Breast epithelium (tissue), 4 donors: ENCODE measurements around the gene ZNF536. TPM values are rescaled to one million over a fixed set of nuclear protein-coding genes. Genes with fewer than 3 reads are reported as not detected.

Source experiments
- DNase-seq, 2 donors: peaks; one replicate each; pipeline ENCODE4 v3.0.0-alpha.2; 2019; ENCODE audit warnings: low spot score in 2 of 2
- H3K27ac ChIP-seq, 2 donors: fragments of 200-600 bp; sonication (generic) in 1 of 2; one replicate each; pipeline ENCODE4 v1.5.1; 2016 to 2019; ENCODE audit warnings: mild to moderate bottlenecking in 1 of 2
- H3K27me3 ChIP-seq, 2 donors: fragments of 200-600 bp; sonication (generic) in 1 of 2; one replicate each; pipeline versions ENCODE4 v1.5.1 to v1.6.0; 2017 to 2019; ENCODE audit warnings: control low read depth in 1 of 2, mild to moderate bottlenecking in 1 of 2
- H3K36me3 ChIP-seq: fragments of 200-600 bp; one replicate; pipeline ENCODE4 v1.5.1; 2019
- H3K4me1 ChIP-seq, 2 donors: fragments of 200-600 bp; sonication (generic); one replicate each; pipeline ENCODE4 v1.5.1; 2016 to 2019; ENCODE audit warnings: control low read depth in 1 of 2
- H3K4me3 ChIP-seq, 3 donors: fragments of 200-600 bp; sonication (generic); 1 replicate in 2 of 3; 2 replicates in 1 of 3; pipeline ENCODE4 v1.5.1; 2016 to 2019; ENCODE audit warnings: mild to moderate bottlenecking in 3 of 3, moderate library complexity in 2 of 3
- H3K9me3 ChIP-seq, 2 donors: fragments of 200-600 bp; sonication (generic) in 1 of 2; one replicate each; pipeline ENCODE4 v1.5.1; 2016 to 2019; ENCODE audit warnings: control low read depth in 1 of 2
- POLR2A ChIP-seq: fragments of 450-650 bp; IDR thresholded peaks from one replicate; pipeline ENCODE4 v1.6.1; 2016; ENCODE audit warnings: antibody characterized with exemption, mild to moderate bottlenecking, moderate library complexity
- POLR2AphosphoS5 ChIP-seq, 3 donors: sonication (generic); formaldehyde crosslinking; IDR thresholded peaks; one replicate each; pipeline ENCODE4 v1.6.1; 2017; ENCODE audit warnings: antibody characterized with exemption in 3 of 3
- intact Hi-C: fragments of 100-400 bp; cut with DNase I; formaldehyde crosslinking; loops from one replicate; pipeline ENCODE4 v1.15.1; 2023; ENCODE audit warnings: low total_unique reads
- total RNA-seq, 3 donors: library from RNA; depleted of rRNA; stranded (reverse); fragments of >200 nt; gene quantifications; one replicate each; pipeline ENCODE4 v1.1.0, GENCODE V29; 2016
- TF ChIP-seq, protein P1 (sequence below), 3 donors: fragments of 450-650 bp; IDR thresholded peaks; one replicate each; pipeline ENCODE4 v1.5.1; 2016 to 2017; ENCODE audit warnings: antibody characterized with exemption in 3 of 3, mild to moderate bottlenecking in 3 of 3, moderate library complexity in 3 of 3

The ZNF536 gene
- total RNA-seq, 3 donors from 2014 or later, result under 0.01 to 0.15 TPM; not detected in 1

DNA sequence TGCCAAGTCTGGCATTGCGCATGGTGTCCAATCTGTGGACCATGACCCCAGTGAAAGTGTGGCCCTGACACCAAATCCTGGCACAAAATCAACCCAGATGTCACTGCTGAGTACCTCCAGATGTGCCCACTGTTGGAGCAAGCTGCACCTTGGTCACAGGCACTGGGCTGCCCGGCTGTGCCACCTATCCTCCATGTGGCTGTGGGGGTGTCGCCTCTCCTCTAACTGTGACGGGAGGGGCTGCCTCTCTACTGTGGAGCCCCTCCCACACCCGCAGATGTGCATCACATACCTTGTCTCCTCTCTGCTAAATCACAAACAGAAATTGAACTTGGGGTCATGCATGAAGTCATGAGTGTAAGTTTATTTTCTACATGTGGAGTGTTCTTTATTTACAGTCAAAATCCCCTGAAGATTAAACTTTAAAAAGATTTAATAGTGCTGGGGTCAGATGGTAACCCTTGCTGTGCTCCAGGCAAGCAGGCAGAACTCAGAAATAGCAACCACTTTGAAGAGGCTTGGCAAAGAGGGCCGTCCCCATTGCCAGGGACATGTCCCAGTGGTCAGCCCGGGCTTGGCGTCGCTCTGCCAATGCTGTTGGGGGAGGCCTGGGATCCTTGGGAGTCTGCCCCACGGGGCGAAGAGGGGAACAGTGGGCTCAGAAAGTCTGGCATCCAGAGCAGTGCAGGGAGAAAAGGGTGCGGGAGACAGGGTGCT lies 46.4 kb upstream of the ZNF536 start:
- Histone ChIP-seq H3K27me3 (peaks cover 0 to 10% of the 10 kb centered on the region in 2 donors), H3K36me3 (no peaks in the 10 kb centered on the region), H3K9me3 (no peaks in the 10 kb centered on the region), H3K27ac (no peak overlapping the region), H3K4me1 (no peaks in the 10 kb centered on the region), H3K4me3 (no peak overlapping the region)
- intact Hi-C loops, result no loop called here
- TF ChIP-seq POLR2A, result no peak
- TF ChIP-seq POLR2AphosphoS5 (IDR thresholded peaks at IDR 0.05), result no peak
- TF ChIP-seq, protein P1, sequence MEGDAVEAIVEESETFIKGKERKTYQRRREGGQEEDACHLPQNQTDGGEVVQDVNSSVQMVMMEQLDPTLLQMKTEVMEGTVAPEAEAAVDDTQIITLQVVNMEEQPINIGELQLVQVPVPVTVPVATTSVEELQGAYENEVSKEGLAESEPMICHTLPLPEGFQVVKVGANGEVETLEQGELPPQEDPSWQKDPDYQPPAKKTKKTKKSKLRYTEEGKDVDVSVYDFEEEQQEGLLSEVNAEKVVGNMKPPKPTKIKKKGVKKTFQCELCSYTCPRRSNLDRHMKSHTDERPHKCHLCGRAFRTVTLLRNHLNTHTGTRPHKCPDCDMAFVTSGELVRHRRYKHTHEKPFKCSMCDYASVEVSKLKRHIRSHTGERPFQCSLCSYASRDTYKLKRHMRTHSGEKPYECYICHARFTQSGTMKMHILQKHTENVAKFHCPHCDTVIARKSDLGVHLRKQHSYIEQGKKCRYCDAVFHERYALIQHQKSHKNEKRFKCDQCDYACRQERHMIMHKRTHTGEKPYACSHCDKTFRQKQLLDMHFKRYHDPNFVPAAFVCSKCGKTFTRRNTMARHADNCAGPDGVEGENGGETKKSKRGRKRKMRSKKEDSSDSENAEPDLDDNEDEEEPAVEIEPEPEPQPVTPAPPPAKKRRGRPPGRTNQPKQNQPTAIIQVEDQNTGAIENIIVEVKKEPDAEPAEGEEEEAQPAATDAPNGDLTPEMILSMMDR (IDR thresholded peaks at IDR 0.05), result no peak
- no peak for DNase-seq

- DNase-seq, result no peak
- no peaks in the 10 kb centered on the region for H3K9me3 ChIP-seq
- intact Hi-C loops, result no loop called here
- no peak for TF ChIP-seq POLR2AphosphoS5 (IDR thresholded peaks at IDR 0.05)
- TF ChIP-seq, protein P1 (IDR thresholded peaks at IDR 0.05), result no peak
- no peak for TF ChIP-seq POLR2A
- H3K27ac ChIP-seq, result no peak overlapping the region
- H3K36me3 ChIP-seq, result no peaks in the 10 kb centered on the region
- no peak overlapping the region for H3K4me3 ChIP-seq
- H3K27me3 ChIP-seq, result peaks cover 0 to 10% of the 10 kb centered on the region in 2 donors
- no peaks in the 10 kb centered on the region for H3K4me1 ChIP-seq
Measured at GRCh38 chr19:30326393-30326710, 45.8 kb upstream of the ZNF536 start.

GRCh38 chr19:30327331-30327730 lies 44.9 kb upstream of the ZNF536 start:
- Histone ChIP-seq H3K9me3 (no peaks in the 10 kb centered on the region), H3K27ac (no peak overlapping the region), H3K36me3 (no peaks in the 10 kb centered on the region), H3K4me1 (no peaks in the 10 kb centered on the region), H3K27me3 (peaks cover 0 to 10% of the 10 kb centered on the region in 2 donors), H3K4me3 (no peak overlapping the region)
- TF ChIP-seq POLR2AphosphoS5 (IDR thresholded peaks at IDR 0.05) (no peak), POLR2A (no peak)
- TF ChIP-seq, protein P1 (IDR thresholded peaks at IDR 0.05), result no peak
- DNase-seq, result no peak
- intact Hi-C loops, result no loop called here

GRCh38 chr19:30328096-30328495 lies 44.1 kb upstream of the ZNF536 start:
- no peaks in the 10 kb centered on the region for H3K4me1 ChIP-seq
- DNase-seq, result no peak
- H3K27ac ChIP-seq, result no peak overlapping the region
- H3K36me3 ChIP-seq, result no peaks in the 10 kb centered on the region
- H3K4me3 ChIP-seq, result no peak overlapping the region
- no peaks in the 10 kb centered on the region for H3K9me3 ChIP-seq
- peaks cover 0 to 10% of the 10 kb centered on the region in 2 donors for H3K27me3 ChIP-seq
- intact Hi-C loops, result no loop called here
- TF ChIP-seq POLR2AphosphoS5 (IDR thresholded peaks at IDR 0.05) (no peak), POLR2A (no peak)
- TF ChIP-seq, protein P1 (IDR thresholded peaks at IDR 0.05), result no peak

DNA sequence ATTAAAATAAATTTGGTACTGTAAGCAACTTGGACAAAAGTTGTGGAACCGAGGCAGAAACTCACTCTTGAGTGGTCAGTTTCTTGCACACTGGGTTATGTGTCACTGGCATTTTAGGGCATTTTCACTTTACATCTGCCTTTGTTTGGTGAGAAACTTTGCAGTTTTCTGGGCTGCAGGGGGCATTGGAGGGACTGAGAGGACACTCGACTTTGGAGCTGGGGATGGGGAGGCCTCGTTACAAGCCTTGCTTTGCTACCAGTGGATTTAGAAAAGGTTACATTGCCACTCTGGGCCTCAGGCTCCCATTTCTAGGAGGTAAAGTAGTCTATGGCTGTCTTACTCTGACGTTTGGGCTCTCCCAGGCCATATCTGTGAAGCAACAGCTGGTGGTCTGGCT lies 41.9 kb upstream of the ZNF536 start:
- H3K27ac ChIP-seq, result no peak overlapping the region
- TF ChIP-seq POLR2A (no peak), POLR2AphosphoS5 (IDR thresholded peaks at IDR 0.05) (no peak)
- TF ChIP-seq, protein P1 (IDR thresholded peaks at IDR 0.05), result no peak
- H3K4me1 ChIP-seq, result no peaks in the 10 kb centered on the region
- no peak for DNase-seq
- no peaks in the 10 kb centered on the region for H3K36me3 ChIP-seq
- H3K27me3 ChIP-seq, result no peaks in the 10 kb centered on the region
- no peaks in the 10 kb centered on the region for H3K9me3 ChIP-seq
- intact Hi-C loops, result no loop called here
- no peak overlapping the region for H3K4me3 ChIP-seq
